Stimulated activated naive CD8-positive, alpha-beta T cell treated with anti-CD3 and anti-CD28 coated beads, Interleukin-15, Interleukin-2, amounts not matched to agents 100 ng/mL and 50 ng/mL, for 24 hours (primary cell): ENCODE data around the gene SHC3.

ENCODE experiments used
- H3K27ac Mint-ChIP-seq: one replicate; pipeline ENCODE4 v1.8.0; 2021; ENCODE audit warnings: mild to moderate bottlenecking, mixed read lengths
- H3K27me3 Mint-ChIP-seq: one replicate; pipeline ENCODE4 v1.8.0; 2021; ENCODE audit warnings: mixed read lengths
- H3K36me3 Mint-ChIP-seq: one replicate; pipeline ENCODE4 v1.8.0; 2021; ENCODE audit warnings: low read depth, mixed read lengths
- H3K4me1 Mint-ChIP-seq: one replicate; pipeline ENCODE4 v1.8.0; 2021; ENCODE audit warnings: low read depth, mixed read lengths
- H3K4me3 Mint-ChIP-seq: one replicate; pipeline ENCODE4 v1.8.0; 2021; ENCODE audit warnings: mild to moderate bottlenecking, mixed read lengths
- H3K9me3 Mint-ChIP-seq: one replicate; pipeline ENCODE4 v1.8.0; 2021; ENCODE audit warnings: mixed read lengths

Gene SHC3

DNA sequence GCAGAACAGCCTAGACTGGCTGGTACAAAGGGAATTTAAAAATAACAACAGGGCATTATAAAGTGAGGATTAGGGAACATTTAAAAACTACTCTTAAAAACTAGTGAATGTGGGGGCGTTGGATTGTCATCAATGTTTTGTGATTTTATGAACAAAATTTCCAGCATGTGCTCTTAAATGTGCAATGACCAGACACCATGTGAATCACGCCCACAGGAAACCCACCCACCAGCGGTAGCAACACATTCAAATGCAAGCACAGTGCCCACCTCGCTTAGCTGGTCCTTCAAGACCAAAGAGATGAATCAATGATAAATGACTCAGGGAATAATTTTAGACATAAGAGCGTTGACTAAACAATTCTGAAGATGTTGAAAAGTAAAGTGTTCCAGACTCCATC is 146.4 kb downstream of the SHC3 start:
- H3K27me3 Mint-ChIP-seq: peaks cover 47% of the 10 kb centered on the region
- no peaks in the 10 kb centered on the region for H3K36me3 Mint-ChIP-seq
- no peak overlapping the region for H3K27ac Mint-ChIP-seq
- no peaks in the 10 kb centered on the region for H3K4me1 Mint-ChIP-seq
- H3K9me3 Mint-ChIP-seq: peaks cover 9% of the 10 kb centered on the region
- no peak overlapping the region for H3K4me3 Mint-ChIP-seq

DNA sequence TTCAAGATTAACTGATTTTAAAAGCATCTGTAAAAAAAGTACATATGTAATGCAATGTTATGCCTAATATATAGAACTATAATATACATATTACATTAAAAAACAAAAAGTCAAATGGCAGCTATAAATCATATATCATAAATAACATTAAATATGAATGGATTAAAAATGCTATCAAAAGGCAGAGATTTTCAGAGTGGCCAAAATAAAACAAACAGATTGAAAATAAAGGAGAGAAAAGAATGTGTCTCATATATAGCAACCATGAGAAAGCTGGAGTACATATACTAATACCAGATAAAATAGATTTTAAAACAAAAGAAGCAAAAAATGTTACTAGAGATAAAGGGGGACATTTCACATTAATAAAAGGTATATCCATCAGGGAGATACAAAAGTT is 148.8 kb downstream of the SHC3 start:
- H3K36me3 Mint-ChIP-seq: no peaks in the 10 kb centered on the region
- peaks cover 47% of the 10 kb centered on the region for H3K27me3 Mint-ChIP-seq
- H3K4me1 Mint-ChIP-seq: no peaks in the 10 kb centered on the region
- H3K4me3 Mint-ChIP-seq: no peak overlapping the region
- H3K27ac Mint-ChIP-seq: no peak overlapping the region
- peaks cover 9% of the 10 kb centered on the region for H3K9me3 Mint-ChIP-seq

DNA sequence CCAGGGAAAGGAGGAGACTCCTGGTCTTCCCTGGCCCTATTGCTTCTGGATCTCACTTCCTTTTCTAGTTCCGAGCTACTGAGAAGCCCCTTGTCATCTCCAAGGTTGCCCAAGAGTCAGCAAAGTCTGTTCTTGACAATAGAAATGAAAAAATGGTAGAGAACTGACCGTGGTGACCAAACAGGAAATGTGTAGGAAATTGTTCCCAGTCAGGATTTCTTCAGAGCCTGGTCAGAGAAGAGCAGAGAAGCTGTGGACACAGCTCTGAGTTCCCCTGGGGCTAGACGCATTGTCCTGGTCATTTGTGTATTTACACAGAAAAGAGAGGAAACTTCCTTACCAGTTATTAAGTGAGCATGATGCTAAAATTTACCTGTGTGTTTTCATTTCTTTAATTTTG is 151.7 kb downstream of the SHC3 start:
- no peak overlapping the region for H3K4me3 Mint-ChIP-seq
- no peak overlapping the region for H3K27ac Mint-ChIP-seq
- H3K27me3 Mint-ChIP-seq: peaks cover 32% of the 10 kb centered on the region
- no peaks in the 10 kb centered on the region for H3K36me3 Mint-ChIP-seq
- no peaks in the 10 kb centered on the region for H3K4me1 Mint-ChIP-seq
- peaks cover 9% of the 10 kb centered on the region for H3K9me3 Mint-ChIP-seq

DNA sequence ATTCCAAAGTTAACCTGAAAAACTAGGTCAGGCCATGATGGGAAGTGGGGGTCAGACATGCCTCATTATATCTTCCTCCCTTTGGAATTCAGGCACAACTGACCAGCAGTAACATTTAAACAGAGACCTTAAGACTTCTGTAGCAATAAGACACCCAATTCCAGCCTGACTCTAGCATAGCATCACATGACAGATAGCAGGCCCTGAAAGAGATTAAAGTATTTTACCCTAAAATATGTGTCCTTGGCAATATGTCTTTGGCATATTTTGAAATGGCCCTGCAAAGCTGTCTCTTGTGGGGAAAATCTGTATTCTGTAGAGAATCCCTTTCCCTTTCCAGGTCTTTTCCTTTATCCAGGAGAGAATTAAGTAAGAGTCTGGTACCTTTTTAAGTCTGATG is 153.1 kb downstream of the SHC3 start:
- H3K9me3 Mint-ChIP-seq: peaks cover 9% of the 10 kb centered on the region
- H3K36me3 Mint-ChIP-seq: no peaks in the 10 kb centered on the region
- H3K27me3 Mint-ChIP-seq: peaks cover 23% of the 10 kb centered on the region
- H3K4me1 Mint-ChIP-seq: no peaks in the 10 kb centered on the region
- H3K27ac Mint-ChIP-seq: no peak overlapping the region
- H3K4me3 Mint-ChIP-seq: no peak overlapping the region

DNA sequence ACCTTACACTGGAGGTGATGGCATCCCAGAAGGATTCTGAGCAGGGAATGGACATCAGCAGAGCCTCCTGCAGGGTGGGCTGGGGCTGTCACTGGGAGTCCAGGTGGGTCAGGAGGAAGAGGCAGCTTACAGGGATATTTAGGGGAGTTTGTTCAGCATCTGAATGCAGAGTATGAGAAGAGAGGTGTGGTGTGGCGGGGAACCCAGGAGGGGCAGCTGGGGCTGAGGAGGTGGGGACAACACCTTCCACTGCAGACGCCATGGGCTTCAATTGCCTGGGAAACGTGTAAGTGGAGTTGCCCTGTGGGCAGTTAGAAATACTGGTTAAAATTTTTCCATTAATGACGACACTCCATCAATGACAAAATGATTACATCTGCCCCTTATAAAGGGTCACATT is 153.9 kb downstream of the SHC3 start:
- H3K27ac Mint-ChIP-seq: no peak overlapping the region
- H3K4me1 Mint-ChIP-seq: no peaks in the 10 kb centered on the region
- no peaks in the 10 kb centered on the region for H3K36me3 Mint-ChIP-seq
- no peak overlapping the region for H3K4me3 Mint-ChIP-seq
- peaks cover 9% of the 10 kb centered on the region for H3K9me3 Mint-ChIP-seq
- H3K27me3 Mint-ChIP-seq: peaks cover 26% of the 10 kb centered on the region

DNA sequence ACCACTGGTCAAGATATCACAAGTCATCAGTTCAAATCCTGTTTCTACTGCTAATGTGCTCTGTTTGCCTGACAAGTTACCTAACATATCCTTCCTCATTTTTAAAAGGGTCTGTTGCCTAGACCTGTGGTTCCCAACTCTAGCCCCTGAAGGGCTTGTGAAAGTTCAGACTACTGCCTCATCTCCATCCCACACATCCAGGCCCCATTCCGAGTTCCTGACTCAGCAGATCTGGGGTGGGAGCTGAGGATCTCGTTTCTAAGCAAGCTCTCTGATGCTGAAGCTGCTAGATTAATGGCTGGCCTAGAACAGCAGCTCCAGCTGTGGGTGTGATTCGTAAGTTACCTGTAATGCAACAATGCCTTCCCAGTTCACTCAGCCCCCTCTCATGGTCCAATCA is 154.9 kb downstream of the SHC3 start:
- H3K27ac Mint-ChIP-seq: no peak overlapping the region
- no peaks in the 10 kb centered on the region for H3K4me1 Mint-ChIP-seq
- H3K36me3 Mint-ChIP-seq: no peaks in the 10 kb centered on the region
- no peak overlapping the region for H3K4me3 Mint-ChIP-seq
- peaks cover 4% of the 10 kb centered on the region for H3K9me3 Mint-ChIP-seq
- H3K27me3 Mint-ChIP-seq: peaks cover 22% of the 10 kb centered on the region

DNA sequence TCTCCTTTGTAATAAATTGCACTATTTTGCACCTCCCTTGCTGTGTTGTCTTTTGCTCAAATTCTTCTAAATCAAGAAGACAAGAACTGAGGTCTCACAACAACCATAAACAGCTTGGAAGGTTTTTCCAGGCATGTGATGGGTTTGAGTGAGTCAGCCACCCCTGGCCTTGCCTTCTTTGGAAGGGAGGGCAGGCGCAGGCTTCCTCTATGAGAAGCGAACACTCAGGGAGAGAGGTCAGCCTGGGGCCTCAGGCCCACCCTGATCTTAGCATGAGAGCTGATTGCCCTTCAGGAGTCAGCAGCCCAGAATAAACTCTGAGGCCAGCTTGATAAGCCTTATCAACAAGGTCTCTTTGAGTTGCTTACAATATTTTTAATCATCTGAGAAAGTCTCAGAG is 155.7 kb downstream of the SHC3 start:
- Mint-ChIP-seq H3K4me1 (no peaks in the 10 kb centered on the region), H3K36me3 (no peaks in the 10 kb centered on the region), H3K9me3 (peaks cover under 1% of the 10 kb centered on the region), H3K27ac (no peak overlapping the region), H3K4me3 (no peak overlapping the region), H3K27me3 (peaks cover 20% of the 10 kb centered on the region)

DNA sequence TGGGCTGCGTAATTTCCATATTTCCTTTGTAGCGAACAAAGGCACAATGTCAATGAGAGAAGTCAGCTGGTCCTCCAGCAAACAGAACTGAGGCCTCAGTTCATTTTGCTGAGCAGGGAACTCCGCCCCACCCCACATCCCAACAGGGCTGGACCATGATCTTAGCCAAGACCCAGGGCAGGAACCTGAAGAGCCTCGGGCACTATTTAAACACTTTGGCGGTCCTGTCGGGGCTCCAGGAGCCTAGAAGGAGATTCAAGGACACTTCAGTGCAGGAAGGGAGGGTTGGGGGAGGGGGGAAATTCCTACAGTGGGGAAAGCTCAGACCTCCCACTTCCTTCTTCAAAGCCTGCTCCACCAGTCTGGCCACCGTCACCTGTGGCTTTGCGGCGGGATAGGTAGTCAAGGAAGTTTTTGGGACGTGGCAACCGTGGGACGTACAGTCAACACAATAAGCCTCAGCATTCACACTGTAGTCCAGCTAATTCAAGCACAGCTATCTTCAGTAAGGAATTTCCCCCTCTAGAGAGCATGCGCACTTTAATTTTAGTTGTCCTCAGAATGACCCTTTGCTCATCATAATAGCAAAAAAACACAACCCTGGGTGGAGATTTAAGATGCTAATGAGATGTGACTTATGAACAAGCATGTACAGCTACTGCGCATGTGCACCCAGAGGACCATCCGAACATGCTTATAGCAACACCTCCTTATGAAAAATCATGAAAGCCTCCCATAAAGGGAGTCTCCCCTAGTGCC is 156.4 kb downstream of the SHC3 start:
- no peaks in the 10 kb centered on the region for H3K36me3 Mint-ChIP-seq
- peaks cover 21% of the 10 kb centered on the region for H3K27me3 Mint-ChIP-seq
- no peak overlapping the region for H3K27ac Mint-ChIP-seq
- H3K4me3 Mint-ChIP-seq: no peak overlapping the region
- no peaks in the 10 kb centered on the region for H3K4me1 Mint-ChIP-seq
- no peaks in the 10 kb centered on the region for H3K9me3 Mint-ChIP-seq

DNA sequence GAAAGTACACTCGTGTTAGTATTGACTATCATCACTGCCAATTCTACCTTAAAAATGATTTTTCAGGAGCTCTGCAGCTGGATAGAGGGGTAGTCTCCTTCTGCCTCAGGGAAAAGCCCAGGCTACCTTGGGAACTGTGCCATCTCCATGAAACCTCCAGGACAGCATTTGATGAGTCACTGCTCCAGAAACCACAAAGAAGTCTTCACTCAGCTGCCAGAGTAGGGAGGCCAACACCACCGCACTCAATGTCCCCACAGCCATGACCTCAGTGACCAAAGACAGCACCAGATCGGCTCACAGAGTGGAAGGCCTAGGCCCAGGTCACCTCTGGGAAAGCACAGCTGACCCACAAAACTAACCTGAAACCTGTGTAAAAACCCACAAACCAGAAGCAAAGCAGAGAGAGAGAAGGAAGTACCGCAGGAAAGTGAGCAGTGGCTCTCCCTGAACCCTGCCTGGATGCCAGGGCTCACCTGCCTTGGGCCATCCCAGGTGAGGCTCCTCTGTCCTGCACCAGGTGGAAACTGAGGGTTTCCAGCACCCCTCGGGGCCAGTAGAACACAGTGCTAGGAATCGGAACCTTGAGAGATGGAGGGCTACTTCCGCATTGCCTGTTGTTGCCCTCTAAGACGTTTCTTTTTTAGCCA is 157.3 kb downstream of the SHC3 start:
- Mint-ChIP-seq H3K4me3 (no peak overlapping the region), H3K27me3 (peaks cover 14% of the 10 kb centered on the region), H3K4me1 (no peaks in the 10 kb centered on the region), H3K36me3 (no peaks in the 10 kb centered on the region), H3K9me3 (no peaks in the 10 kb centered on the region), H3K27ac (no peak overlapping the region)

DNA sequence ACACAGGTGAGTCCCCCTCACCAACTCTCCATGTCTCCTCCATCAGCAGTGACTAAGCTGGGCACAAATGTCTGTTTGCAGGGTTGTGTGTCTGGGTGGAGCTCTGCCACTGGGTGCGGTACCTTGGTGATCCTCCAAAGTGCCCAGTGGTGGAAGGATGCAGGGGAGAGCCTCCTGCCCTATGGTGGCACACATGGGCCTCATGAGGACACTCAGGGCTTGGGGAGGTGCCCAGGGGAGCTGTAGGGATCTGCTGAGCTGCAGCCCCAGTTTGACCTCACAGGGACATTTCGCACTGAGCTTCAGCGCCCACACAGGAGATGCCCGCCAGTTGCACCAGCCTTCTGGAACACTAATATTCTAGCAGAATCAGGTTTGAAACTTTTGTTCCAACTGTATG is 157.9 kb downstream of the SHC3 start:
- Mint-ChIP-seq H3K27me3 (peaks cover 13% of the 10 kb centered on the region), H3K36me3 (no peaks in the 10 kb centered on the region), H3K9me3 (no peaks in the 10 kb centered on the region), H3K4me3 (no peak overlapping the region), H3K4me1 (no peaks in the 10 kb centered on the region), H3K27ac (no peak overlapping the region)

DNA sequence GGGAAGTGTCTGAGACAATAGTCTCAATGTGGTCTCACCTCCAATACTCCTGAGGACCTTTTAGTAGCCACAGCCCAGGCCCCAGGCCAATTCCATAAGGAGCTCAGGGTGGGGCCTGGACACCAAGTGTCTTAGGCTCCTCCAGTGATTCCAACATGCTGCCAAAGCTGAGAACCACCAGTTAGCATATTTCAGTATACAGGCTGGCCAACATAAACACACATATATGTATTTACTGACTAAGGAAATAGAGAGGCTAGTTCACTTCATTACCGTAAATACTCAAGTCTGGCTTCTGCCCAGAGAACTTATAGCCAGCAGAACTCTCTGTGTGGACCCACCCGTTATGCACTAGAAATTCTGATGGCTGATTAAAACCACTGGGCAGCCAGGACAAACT is 163.3 kb downstream of the SHC3 start:
- Mint-ChIP-seq H3K36me3 (no peaks in the 10 kb centered on the region), H3K4me3 (no peak overlapping the region), H3K4me1 (no peaks in the 10 kb centered on the region), H3K9me3 (no peaks in the 10 kb centered on the region), H3K27ac (no peak overlapping the region), H3K27me3 (peaks cover 8% of the 10 kb centered on the region)

DNA sequence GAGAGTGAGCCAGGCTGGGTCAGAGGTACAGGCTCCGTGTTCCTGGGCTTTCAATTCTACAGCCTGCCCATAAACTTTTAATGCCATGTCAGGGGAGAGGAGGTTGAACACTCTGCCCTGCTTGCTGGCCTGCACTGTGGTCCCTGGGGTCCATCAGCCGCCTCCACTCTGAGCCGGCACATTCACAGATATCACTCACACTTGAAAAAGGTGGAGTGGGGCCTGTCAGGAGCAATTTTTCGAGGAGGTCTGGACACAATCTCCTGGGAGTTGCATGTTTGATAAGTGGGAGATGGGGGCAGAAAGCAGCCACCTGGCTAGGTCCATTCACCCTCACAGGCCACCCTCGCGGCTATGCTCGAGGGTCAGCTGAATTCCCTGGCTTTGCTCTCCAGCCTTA is 164.5 kb downstream of the SHC3 start:
- Mint-ChIP-seq H3K9me3 (no peaks in the 10 kb centered on the region), H3K27ac (no peak overlapping the region), H3K36me3 (no peaks in the 10 kb centered on the region), H3K4me1 (no peaks in the 10 kb centered on the region), H3K4me3 (no peak overlapping the region), H3K27me3 (peaks cover 7% of the 10 kb centered on the region)

DNA sequence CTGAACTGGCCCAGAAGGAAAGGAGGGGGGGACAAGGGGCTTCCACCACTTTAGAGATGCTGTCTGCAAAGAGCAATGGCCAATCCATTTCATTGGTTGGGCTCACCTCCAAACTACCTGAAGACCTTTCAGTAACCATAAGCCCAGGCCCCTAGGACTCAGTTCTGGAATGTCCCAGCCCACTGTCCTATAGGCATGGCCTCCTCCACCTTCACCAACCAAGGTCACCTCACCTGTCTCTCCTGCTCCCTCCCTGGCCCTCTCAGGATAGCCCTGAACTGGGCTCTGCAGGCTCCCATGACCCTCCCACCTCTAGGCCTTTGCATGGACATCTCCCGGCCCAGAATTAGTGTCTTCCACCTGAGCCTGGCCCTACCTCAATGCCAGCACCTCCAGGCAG is 165.0 kb downstream of the SHC3 start:
- no peaks in the 10 kb centered on the region for H3K36me3 Mint-ChIP-seq
- no peaks in the 10 kb centered on the region for H3K4me1 Mint-ChIP-seq
- H3K27ac Mint-ChIP-seq: no peak overlapping the region
- H3K9me3 Mint-ChIP-seq: no peaks in the 10 kb centered on the region
- no peak overlapping the region for H3K4me3 Mint-ChIP-seq
- peaks cover 7% of the 10 kb centered on the region for H3K27me3 Mint-ChIP-seq

DNA sequence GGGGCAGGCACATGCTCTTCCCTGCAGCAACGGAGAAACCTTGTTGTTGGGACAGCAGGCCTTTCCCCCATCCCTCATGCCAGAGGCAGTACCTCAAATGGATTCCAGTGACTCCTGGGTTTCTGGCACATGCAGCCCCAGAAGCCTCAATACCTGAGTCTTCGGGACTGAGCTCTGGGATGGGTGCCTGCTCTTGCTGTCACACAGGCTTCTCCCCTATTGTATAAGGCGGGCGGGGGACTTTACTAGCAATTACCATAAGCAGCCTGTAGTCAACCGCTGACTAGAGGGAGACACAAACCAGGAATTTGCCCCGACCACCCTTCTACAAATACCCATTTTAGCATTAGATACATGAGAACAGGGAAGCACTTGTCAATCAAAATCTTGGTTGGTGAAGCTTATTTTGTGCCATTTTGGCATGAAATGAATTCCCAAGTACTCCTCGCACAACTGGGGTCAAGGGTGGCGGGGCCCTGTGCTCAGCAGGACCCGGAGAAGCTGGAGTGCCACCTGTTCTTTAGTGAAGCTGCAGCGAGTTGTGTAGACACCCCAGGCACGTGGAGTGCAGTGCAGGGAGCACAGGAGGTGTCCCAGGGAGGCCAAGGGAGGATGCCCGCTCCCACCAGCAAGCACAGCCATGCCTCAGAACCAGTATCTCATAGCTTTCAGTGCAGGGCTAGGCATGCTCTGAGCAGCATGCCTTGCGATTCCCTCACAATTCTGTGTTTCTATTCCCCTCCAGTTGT is 166.2 kb downstream of the SHC3 start:
- no peaks in the 10 kb centered on the region for H3K36me3 Mint-ChIP-seq
- H3K27me3 Mint-ChIP-seq: peaks cover 1% of the 10 kb centered on the region
- no peak overlapping the region for H3K4me3 Mint-ChIP-seq
- no peaks in the 10 kb centered on the region for H3K4me1 Mint-ChIP-seq
- H3K9me3 Mint-ChIP-seq: no peaks in the 10 kb centered on the region
- H3K27ac Mint-ChIP-seq: no peak overlapping the region

DNA sequence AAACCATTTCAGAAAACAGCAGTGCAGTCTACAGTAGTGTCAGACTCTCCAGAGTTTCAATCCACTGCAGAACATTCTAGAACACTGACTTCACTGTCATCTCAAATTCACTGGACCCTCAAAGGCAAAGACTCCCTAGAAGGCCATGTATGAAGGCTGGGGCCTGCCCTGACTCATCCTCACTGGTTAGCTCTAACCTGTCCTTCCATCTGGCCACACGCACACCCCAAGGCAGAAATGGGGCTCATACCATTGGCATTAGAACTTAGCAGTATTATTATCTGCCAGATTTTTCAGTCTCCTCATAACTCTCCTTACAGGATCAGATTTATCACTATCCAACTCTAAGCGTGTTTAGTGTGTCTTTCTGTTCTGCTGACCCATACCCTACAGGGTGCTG is 166.9 kb downstream of the SHC3 start:
- Mint-ChIP-seq H3K9me3 (no peaks in the 10 kb centered on the region), H3K27ac (no peak overlapping the region), H3K4me3 (no peak overlapping the region), H3K36me3 (no peaks in the 10 kb centered on the region), H3K27me3 (peaks cover 4% of the 10 kb centered on the region), H3K4me1 (no peaks in the 10 kb centered on the region)
